Fibroblast of lung (primary cell): ENCODE data around the gene TMEM38B.

ENCODE experiments used
- CTCF ChIP-seq, 2 donors: IDR thresholded peaks in 1 of 2; conservative IDR thresholded peaks in 1 of 2; 1 replicate in 1 of 2; 2 replicates in 1 of 2; pipeline ENCODE4 v1.5.1; 2011 to 2012; ENCODE audit warnings: low read length in 2 of 2, control low read depth in 1 of 2, inconsistent platforms in 1 of 2, low read depth in 1 of 2, mild to moderate bottlenecking in 1 of 2
- EZH2 ChIP-seq: IDR thresholded peaks from 2 replicates; pipeline ENCODE4 v1.5.1; 2012; ENCODE audit warnings: low read length, control low read depth, mild to moderate bottlenecking; ENCODE audit errors: missing control alignments

DNA sequence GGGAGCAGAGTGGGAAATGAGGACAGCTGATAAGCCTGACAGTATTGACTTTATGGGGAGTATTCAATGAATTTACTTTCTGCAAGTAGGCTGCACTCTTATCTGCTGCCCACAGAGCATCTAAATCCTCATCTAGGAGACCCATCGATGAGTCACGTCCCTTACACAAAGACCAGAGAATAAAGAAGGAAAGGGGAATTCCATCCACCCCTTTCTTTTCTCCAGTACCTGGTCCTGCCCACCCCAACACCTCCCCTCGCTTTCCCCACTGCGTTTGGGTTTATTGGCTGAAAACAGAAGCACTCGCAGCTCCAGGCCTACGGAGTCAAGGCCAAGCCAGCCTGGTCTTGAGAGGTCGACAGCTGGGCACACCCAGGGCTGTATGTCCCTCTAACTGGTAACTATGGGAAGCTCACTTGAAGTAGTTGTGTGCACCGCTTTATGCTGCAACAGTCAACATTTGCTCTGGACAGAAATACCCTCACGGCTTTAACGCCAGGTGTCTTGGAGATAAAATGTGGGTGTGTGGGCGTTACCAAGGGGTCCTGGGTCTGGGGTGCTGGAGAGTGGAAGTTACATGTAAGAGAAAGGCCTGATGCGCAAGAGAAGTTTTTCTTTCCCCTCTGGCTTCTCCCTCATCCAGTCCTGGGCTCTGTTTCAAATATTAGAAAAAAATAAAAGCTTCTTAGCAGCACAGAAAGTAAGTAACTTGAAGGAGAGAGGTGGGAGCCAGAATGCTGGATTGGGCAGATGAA lies 46.6 kb upstream of the TMEM38B start:
- TF ChIP-seq CTCF (conservative IDR thresholded peaks at IDR 0.05 in 1 of 2, IDR thresholded peaks at IDR 0.05 in 1 of 2; ENCODE audit: low read depth in 1 of 2, low read length in 2 of 2) (no peak), EZH2 (no peak)
